NB4 (cell line): Measurements from ENCODE around the gene ELOVL7.

ENCODE experiments used
- MAX ChIP-seq: IDR thresholded peaks from 2 replicates; pipeline ENCODE4 v1.6.1; 2011; ENCODE audit warnings: low read depth, low read length
- MYC ChIP-seq: IDR thresholded peaks from 2 replicates; pipeline ENCODE4 v1.6.1; 2011; ENCODE audit warnings: low read depth, low read length
- POLR2A ChIP-seq: IDR thresholded peaks from 2 replicates; pipeline ENCODE4 v1.6.1; 2011; ENCODE audit warnings: mild to moderate bottlenecking; ENCODE audit not compliant: insufficient read length; ENCODE audit errors: extremely low read depth
- TF ChIP-seq, protein P1 (sequence below): IDR thresholded peaks from one replicate; pipeline ENCODE4 v1.5.1; 2012; ENCODE audit warnings: low read depth, low read length

GRCh38 chr5:60872892-60873291 lies 28.8 kb upstream of the ELOVL7 start:
- TF ChIP-seq POLR2A (no peak), MAX (no peak), MYC (no peak)
- TF ChIP-seq, protein P1, sequence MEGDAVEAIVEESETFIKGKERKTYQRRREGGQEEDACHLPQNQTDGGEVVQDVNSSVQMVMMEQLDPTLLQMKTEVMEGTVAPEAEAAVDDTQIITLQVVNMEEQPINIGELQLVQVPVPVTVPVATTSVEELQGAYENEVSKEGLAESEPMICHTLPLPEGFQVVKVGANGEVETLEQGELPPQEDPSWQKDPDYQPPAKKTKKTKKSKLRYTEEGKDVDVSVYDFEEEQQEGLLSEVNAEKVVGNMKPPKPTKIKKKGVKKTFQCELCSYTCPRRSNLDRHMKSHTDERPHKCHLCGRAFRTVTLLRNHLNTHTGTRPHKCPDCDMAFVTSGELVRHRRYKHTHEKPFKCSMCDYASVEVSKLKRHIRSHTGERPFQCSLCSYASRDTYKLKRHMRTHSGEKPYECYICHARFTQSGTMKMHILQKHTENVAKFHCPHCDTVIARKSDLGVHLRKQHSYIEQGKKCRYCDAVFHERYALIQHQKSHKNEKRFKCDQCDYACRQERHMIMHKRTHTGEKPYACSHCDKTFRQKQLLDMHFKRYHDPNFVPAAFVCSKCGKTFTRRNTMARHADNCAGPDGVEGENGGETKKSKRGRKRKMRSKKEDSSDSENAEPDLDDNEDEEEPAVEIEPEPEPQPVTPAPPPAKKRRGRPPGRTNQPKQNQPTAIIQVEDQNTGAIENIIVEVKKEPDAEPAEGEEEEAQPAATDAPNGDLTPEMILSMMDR, result no peak
